Measurements from ENCODE around the gene NTM.

The NTM gene

GRCh38 chr11:131633921-131634715, 263.7 kb downstream of the NTM start:
- H3K56ac ChIP-seq (ENCODE audit: low read length): no peak overlapping the region
- no peaks in the 10 kb centered on the region for H3K27me3 ChIP-seq (ENCODE audit: insufficient read depth, low read length, poor library complexity)
- WGBS (ENCODE audit: extremely low coverage, insufficient coverage, low lambda C conversion rate): no CpG with 5 or more reads among the region's 8 CpGs

DNA sequence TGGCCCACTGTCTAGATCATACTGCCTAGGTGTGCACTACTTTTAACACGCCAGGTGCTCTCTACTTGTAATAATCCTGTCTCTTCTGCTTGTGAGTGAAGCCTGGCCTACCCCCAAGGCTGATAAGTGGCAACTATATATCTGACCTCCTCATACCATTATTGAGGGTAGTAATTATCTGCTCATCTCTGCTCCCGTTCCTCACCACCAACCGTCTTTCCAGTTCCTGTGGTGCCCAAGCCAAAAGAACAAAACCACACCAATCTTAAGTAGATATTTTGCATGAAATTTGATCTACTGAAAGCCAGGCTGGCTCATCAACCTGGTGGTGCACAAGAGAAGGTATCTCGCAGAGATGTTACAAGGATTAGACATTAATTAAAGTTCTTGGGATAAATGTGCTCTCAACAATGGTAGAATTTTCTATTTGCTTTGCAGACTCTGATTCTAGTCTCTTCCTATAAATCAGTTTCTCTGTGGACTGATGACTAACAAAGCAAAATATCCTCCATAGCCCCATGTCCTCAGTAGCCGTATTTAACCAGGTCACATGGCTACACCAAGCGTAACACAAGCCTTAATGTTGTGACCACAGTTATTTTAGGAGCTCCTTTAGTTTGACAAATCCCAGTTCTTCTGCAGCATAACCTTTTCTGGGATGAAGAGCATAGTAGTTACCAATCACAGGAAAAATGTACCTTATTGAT, 267.2 kb downstream of the NTM start:
- Histone ChIP-seq H3K79me2 (ENCODE audit: control insufficient read depth, insufficient read depth, low read length) (no peaks in the 10 kb centered on the region), H2AK5ac (ENCODE audit: low read length) (no peak overlapping the region), H4K5ac (ENCODE audit: low read length) (no peak overlapping the region), H3K27me3 (ENCODE audit: insufficient read depth, low read length, poor library complexity) (no peaks in the 10 kb centered on the region), H3K4me3 (ENCODE audit: low read length) (no peak overlapping the region), H2BK15ac (replicated peaks; ENCODE audit: low read depth) (no peak overlapping the region), H3K23ac (ENCODE audit: low read length) (no peak overlapping the region), H2BK5ac (ENCODE audit: low read length) (no peak overlapping the region), H3K4me2 (ENCODE audit: low read length) (no peak overlapping the region), H3K27ac (ENCODE audit: low read depth, low read length) (no peak overlapping the region), H3K18ac (ENCODE audit: low read length) (no peak overlapping the region), H3K56ac (ENCODE audit: low read length) (no peak overlapping the region), H3K36me3 (ENCODE audit: control insufficient read depth, insufficient read depth, low read length) (no peaks in the 10 kb centered on the region), H4K8ac (ENCODE audit: low read depth, low read length) (no peak overlapping the region), H3K79me1 (ENCODE audit: low read length) (no peaks in the 10 kb centered on the region), H2BK120ac (ENCODE audit: low read depth, low read length) (no peak overlapping the region), H3K9ac (ENCODE audit: low read length) (no peak overlapping the region), H3K4ac (ENCODE audit: low read depth, low read length) (no peak overlapping the region), H3K4me1 (ENCODE audit: control insufficient read depth, low read depth, low read length) (peaks cover 3% of the 10 kb centered on the region)
- WGBS (ENCODE audit: extremely low coverage, insufficient coverage, low lambda C conversion rate): no CpG with 5 or more reads among the region's 6 CpGs
- DNase-seq: no peak

More at GRCh38 chr11:131633921-131634715, 263.7 kb downstream of the NTM start:
- no peak overlapping the region for H3K9ac ChIP-seq (ENCODE audit: low read length)
- no peak overlapping the region for H3K4ac ChIP-seq (ENCODE audit: low read depth, low read length)
- no peaks in the 10 kb centered on the region for H3K79me1 ChIP-seq (ENCODE audit: low read length)
- H3K79me2 ChIP-seq (ENCODE audit: control insufficient read depth, insufficient read depth, low read length): no peaks in the 10 kb centered on the region
- H3K36me3 ChIP-seq (ENCODE audit: control insufficient read depth, insufficient read depth, low read length): no peaks in the 10 kb centered on the region
- H2AK5ac ChIP-seq (ENCODE audit: low read length): no peak overlapping the region
- no peak overlapping the region for H4K8ac ChIP-seq (ENCODE audit: low read depth, low read length)
- H2BK15ac ChIP-seq (replicated peaks; ENCODE audit: low read depth): no peak overlapping the region
- no peak overlapping the region for H3K27ac ChIP-seq (ENCODE audit: low read depth, low read length)
- H3K18ac ChIP-seq (ENCODE audit: low read length): no peak overlapping the region
- no peak overlapping the region for H4K5ac ChIP-seq (ENCODE audit: low read length)
- no peak overlapping the region for H3K4me3 ChIP-seq (ENCODE audit: low read length)
- H2BK5ac ChIP-seq (ENCODE audit: low read length): no peak overlapping the region
- no peak overlapping the region for H2BK120ac ChIP-seq (ENCODE audit: low read depth, low read length)
- H3K23ac ChIP-seq (ENCODE audit: low read length): no peak overlapping the region
- H3K4me1 ChIP-seq (ENCODE audit: control insufficient read depth, low read depth, low read length): no peaks in the 10 kb centered on the region
- no peak for DNase-seq
- no peak overlapping the region for H3K4me2 ChIP-seq (ENCODE audit: low read length)

GRCh38 chr11:131638889-131639288, 268.5 kb downstream of the NTM start:
- H2BK5ac ChIP-seq (ENCODE audit: low read length): no peak overlapping the region
- peaks cover 3% of the 10 kb centered on the region for H3K4me1 ChIP-seq (ENCODE audit: control insufficient read depth, low read depth, low read length)
- no peak overlapping the region for H2AK5ac ChIP-seq (ENCODE audit: low read length)
- no peak overlapping the region for H3K4me3 ChIP-seq (ENCODE audit: low read length)
- H3K4ac ChIP-seq (ENCODE audit: low read depth, low read length): no peak overlapping the region
- DNase-seq: no peak
- no peaks in the 10 kb centered on the region for H3K79me2 ChIP-seq (ENCODE audit: control insufficient read depth, insufficient read depth, low read length)
- H3K27ac ChIP-seq (ENCODE audit: low read depth, low read length): no peak overlapping the region
- H3K56ac ChIP-seq (ENCODE audit: low read length): no peak overlapping the region
- no peak overlapping the region for H3K18ac ChIP-seq (ENCODE audit: low read length)
- no peak overlapping the region for H3K23ac ChIP-seq (ENCODE audit: low read length)
- no peaks in the 10 kb centered on the region for H3K79me1 ChIP-seq (ENCODE audit: low read length)
- no peak overlapping the region for H3K9ac ChIP-seq (ENCODE audit: low read length)
- no peaks in the 10 kb centered on the region for H3K36me3 ChIP-seq (ENCODE audit: control insufficient read depth, insufficient read depth, low read length)
- no peak overlapping the region for H2BK15ac ChIP-seq (replicated peaks; ENCODE audit: low read depth)
- no peak overlapping the region for H2BK120ac ChIP-seq (ENCODE audit: low read depth, low read length)
- no peak overlapping the region for H4K5ac ChIP-seq (ENCODE audit: low read length)
- H3K4me2 ChIP-seq (ENCODE audit: low read length): no peak overlapping the region
- no peaks in the 10 kb centered on the region for H3K27me3 ChIP-seq (ENCODE audit: insufficient read depth, low read length, poor library complexity)
- WGBS (ENCODE audit: extremely low coverage, insufficient coverage, low lambda C conversion rate): no CpG with 5 or more reads among the region's 3 CpGs
- H4K8ac ChIP-seq (ENCODE audit: low read depth, low read length): no peak overlapping the region

DNA sequence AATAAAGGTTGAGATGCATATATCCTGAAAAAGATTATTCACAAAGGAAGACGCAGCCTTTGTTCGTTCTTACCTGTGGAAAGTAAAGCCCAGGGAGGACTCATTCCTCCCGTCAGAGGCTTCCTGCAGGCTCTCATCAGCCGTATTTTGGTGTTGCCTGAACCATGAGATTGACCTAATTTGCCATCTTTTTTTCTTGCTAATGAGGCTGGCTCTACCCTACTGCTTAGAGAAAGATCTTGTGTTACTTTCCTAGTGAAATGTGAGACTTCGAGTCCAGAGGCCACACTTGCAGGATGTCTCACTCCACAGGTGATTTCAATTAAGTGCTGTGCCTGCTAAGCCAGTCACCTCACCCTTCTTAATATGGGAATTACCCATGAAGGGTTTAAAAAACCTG, 269.9 kb downstream of the NTM start:
- Histone ChIP-seq H3K9ac (ENCODE audit: low read length) (no peak overlapping the region), H2BK120ac (ENCODE audit: low read depth, low read length) (no peak overlapping the region), H3K4ac (ENCODE audit: low read depth, low read length) (no peak overlapping the region), H3K79me1 (ENCODE audit: low read length) (no peaks in the 10 kb centered on the region), H2AK5ac (ENCODE audit: low read length) (no peak overlapping the region), H4K8ac (ENCODE audit: low read depth, low read length) (no peak overlapping the region), H3K79me2 (ENCODE audit: control insufficient read depth, insufficient read depth, low read length) (no peaks in the 10 kb centered on the region), H3K36me3 (ENCODE audit: control insufficient read depth, insufficient read depth, low read length) (no peaks in the 10 kb centered on the region), H3K4me3 (ENCODE audit: low read length) (no peak overlapping the region), H4K5ac (ENCODE audit: low read length) (no peak overlapping the region), H3K23ac (ENCODE audit: low read length) (no peak overlapping the region), H2BK5ac (ENCODE audit: low read length) (no peak overlapping the region), H3K4me2 (ENCODE audit: low read length) (no peak overlapping the region), H3K27me3 (ENCODE audit: insufficient read depth, low read length, poor library complexity) (no peaks in the 10 kb centered on the region), H3K56ac (ENCODE audit: low read length) (no peak overlapping the region), H2BK15ac (replicated peaks; ENCODE audit: low read depth) (no peak overlapping the region), H3K18ac (ENCODE audit: low read length) (no peak overlapping the region), H3K4me1 (ENCODE audit: control insufficient read depth, low read depth, low read length) (peaks cover 3% of the 10 kb centered on the region), H3K27ac (ENCODE audit: low read depth, low read length) (no peak overlapping the region)
- no CpG with 5 or more reads among the region's 5 CpGs for WGBS (ENCODE audit: extremely low coverage, insufficient coverage, low lambda C conversion rate)
- DNase-seq: peak; percentile 61

GRCh38 chr11:131642756-131643531, 272.5 kb downstream of the NTM start:
- Histone ChIP-seq H4K5ac (ENCODE audit: low read length) (no peak overlapping the region), H3K4me3 (ENCODE audit: low read length) (no peak overlapping the region), H2AK5ac (ENCODE audit: low read length) (no peak overlapping the region), H3K79me2 (ENCODE audit: control insufficient read depth, insufficient read depth, low read length) (no peaks in the 10 kb centered on the region), H3K9ac (ENCODE audit: low read length) (no peak overlapping the region), H3K36me3 (ENCODE audit: control insufficient read depth, insufficient read depth, low read length) (no peaks in the 10 kb centered on the region), H3K27ac (ENCODE audit: low read depth, low read length) (no peak overlapping the region), H3K18ac (ENCODE audit: low read length) (no peak overlapping the region), H4K8ac (ENCODE audit: low read depth, low read length) (no peak overlapping the region), H2BK15ac (replicated peaks; ENCODE audit: low read depth) (no peak overlapping the region), H3K79me1 (ENCODE audit: low read length) (no peaks in the 10 kb centered on the region), H3K56ac (ENCODE audit: low read length) (no peak overlapping the region), H3K4me2 (ENCODE audit: low read length) (no peak overlapping the region), H3K27me3 (ENCODE audit: insufficient read depth, low read length, poor library complexity) (no peaks in the 10 kb centered on the region), H3K23ac (ENCODE audit: low read length) (no peak overlapping the region), H3K4ac (ENCODE audit: low read depth, low read length) (no peak overlapping the region), H3K4me1 (ENCODE audit: control insufficient read depth, low read depth, low read length) (peaks cover 3% of the 10 kb centered on the region), H2BK5ac (ENCODE audit: low read length) (no peak overlapping the region), H2BK120ac (ENCODE audit: low read depth, low read length) (no peak overlapping the region)
- 100% methylated on average over 1 of the region's 15 CpGs for WGBS (ENCODE audit: extremely low coverage, insufficient coverage, low lambda C conversion rate)
- DNase-seq: no peak

All from mesendoderm (in vitro differentiated cells).